GM21528 (cell line): ENCODE data around the gene KRTAP5-8.
"Not testable (repeated sequence)": the region's sequence is repeated elsewhere in the genome, so short reads cannot be mapped to it uniquely, and the experiment has no call there.

Experiments used
- ATAC-seq: cut with Tn5 transposase; IDR thresholded peaks from one replicate; pipeline ENCODE4 v1.9.1; 2021; ENCODE audit warnings: mild to moderate bottlenecking, moderate library complexity; ENCODE audit not compliant: unreplicated experiment, low FRiP score

Gene KRTAP5-8

GRCh38 chr11:71568704-71569349, 31.0 kb downstream of the KRTAP5-8 start:
- ATAC-seq: no peak

DNA sequence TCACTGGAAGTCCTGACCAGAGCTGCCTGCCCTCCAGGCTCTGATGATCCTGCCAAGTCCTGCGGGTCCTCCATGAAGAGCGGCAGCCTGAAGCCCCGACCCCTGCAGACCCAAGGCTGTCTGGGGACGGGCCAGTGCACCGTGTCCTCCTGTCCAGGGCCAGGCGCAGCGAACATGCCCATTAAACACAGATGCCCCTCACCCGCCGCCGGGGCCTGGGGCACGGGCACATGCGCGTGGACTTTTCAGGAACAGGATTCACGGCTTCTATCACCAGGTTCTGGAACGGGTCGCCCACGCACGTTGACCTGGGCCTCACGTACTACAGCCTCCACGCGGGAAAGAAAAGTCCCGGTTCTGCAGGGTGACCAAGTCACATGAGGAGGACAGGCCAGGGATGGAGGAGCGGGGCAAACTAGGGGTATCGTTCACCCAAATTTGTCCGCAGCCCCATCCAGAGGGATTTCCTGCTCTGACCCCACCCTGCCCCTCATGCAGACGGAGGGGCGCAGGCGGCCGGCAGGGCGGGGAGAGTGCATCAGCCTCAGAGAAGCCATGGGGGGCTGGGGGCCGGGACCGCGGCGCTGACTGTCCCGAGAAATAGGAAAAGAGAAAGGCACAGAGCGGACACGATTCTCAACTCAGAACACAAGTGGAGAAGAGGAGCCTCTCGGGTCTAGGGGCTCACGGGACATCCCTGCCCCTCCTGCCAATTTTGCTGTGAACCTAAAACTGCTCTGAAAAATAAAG, 33.5 kb downstream of the KRTAP5-8 start:
- not testable (repeated sequence) for ATAC-seq

DNA sequence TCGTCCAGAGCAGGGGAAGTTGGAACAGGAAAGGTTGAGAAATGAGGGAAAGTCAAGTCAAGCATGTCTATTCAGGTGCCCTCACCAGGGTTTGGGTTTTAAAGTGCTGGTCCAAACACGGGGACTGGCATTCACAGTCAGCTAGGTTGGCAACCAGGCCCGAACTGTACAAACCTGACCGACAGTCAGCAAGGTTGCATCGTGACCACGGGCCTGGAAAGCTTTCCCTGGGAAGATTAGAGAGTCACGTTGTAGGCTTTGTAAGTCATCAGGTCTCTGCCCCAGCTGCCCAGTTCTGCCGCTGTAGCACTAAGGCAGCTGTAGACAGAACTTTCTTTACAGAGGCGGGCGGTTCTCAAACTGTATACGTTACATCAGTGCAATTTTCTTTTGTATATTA, 35.0 kb downstream of the KRTAP5-8 start:
- ATAC-seq: no peak

- no peak for ATAC-seq
These were observed 36.6 kb downstream of the KRTAP5-8 start for GRCh38 chr11:71574418-71574817.

GRCh38 chr11:71575723-71576424, 38.0 kb downstream of the KRTAP5-8 start:
- ATAC-seq: no peak

GRCh38 chr11:71576688-71577465, 39.1 kb downstream of the KRTAP5-8 start:
- ATAC-seq: not testable (repeated sequence)

DNA sequence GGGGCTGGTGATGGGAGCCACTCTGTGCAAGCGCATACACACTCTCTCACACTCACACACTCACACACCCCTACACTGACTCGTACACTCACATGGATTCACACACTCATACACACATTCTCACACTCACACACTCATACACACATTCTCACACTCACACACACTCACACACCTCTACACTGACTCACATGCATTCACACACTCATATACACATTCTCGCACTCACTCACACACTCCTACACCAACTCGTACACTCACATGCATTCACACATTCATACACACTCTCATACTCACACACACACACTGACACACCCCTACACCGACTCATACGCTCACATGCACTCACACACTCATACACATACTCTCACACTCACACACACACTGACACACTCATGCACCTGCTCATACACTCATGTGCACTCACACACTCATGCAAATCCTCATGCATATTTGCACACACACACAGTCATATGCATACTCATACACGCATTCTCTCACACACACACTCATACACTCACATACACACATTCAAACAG, 39.7 kb downstream of the KRTAP5-8 start:
- no peak for ATAC-seq

GRCh38 chr11:71579513-71579912, 41.7 kb downstream of the KRTAP5-8 start:
- not testable (repeated sequence) for ATAC-seq

DNA sequence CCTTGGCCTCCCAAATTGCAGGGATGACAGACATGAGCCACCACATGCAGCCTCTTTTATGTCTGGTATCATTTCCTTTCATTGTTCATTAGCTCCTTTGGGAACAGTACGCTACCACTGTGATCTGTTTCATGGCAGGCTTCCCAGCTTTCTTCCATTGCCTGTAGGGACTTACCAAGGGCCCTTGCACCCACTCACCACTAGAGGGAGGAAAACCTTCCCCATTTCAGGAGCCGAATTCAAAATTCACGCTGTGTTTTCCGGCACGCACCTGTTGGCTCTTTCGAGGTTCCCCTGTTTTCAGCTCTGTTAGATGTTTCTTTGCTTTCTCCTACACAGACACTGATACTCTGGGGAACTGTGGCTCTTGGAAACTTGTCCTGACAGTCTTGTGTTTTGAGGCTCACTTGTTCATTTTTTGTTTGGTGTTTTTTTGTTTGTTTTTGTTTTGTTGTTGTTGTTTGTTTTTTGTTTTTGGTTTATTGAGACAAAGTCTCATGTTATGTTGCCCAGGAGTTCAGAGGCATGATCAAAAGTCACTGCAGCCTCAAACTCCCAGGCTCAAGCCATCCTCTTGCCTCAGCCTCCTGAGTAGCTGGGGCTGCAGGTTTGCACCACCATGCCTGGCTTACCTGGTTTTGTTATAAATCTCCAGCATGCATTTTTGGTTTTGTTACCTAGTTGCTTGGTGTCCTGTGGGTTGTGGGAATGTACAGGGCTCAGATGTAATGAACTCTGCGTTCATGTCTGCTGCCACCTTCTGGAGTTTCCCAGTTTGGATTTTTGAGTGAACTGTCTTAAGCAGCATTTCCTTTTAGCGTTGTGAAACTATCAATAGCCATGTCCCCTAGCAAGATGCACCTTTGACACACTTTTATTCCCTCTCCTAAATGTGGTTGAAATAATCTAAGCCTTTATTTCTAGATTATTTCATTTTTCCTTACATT, 42.5 kb downstream of the KRTAP5-8 start:
- ATAC-seq: no peak

GRCh38 chr11:71581826-71582225, 44.0 kb downstream of the KRTAP5-8 start:
- ATAC-seq: no peak

DNA sequence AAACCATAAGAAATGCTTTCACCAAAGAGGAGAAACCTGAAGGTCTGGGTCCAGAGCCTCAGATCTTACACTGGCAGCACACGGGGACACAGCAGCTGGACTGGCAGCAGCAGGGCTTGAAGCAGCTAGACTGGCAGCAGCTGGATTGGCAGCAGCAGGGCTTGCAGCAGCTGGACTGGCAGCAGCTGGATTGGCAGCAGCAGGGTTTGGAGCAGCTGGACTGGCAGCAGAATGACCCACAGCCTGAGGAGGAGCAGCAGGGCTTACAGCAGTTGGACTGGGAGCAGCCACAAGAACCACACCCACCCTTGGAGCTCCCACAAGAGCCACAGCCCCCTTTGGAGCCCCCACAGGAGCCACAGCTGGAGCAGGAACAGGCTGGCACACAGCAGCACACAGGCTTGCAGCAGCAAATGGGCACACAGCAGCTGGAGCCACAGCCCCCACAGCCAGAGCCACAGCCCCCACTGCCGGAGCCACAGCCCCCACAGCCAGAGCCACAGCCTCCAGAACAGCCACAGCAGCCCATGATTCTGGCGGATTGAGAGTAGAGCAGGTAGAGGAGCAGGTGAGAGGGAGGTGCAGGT, 44.6 kb downstream of the KRTAP5-8 start, which contains the start of gene KRTAP5-11:
KRTAP5-11 (minus strand) TSS at position 567 of the 587 bp plus-strand sequence; CDS start at position 529, 38 bp downstream.
- no peak for ATAC-seq

- ATAC-seq: not testable (repeated sequence)
These were observed 45.1 kb downstream of the KRTAP5-8 start for GRCh38 chr11:71582969-71583368.

- not testable (repeated sequence) for ATAC-seq
These were observed 47.8 kb downstream of the KRTAP5-8 start for GRCh38 chr11:71585673-71586072.

DNA sequence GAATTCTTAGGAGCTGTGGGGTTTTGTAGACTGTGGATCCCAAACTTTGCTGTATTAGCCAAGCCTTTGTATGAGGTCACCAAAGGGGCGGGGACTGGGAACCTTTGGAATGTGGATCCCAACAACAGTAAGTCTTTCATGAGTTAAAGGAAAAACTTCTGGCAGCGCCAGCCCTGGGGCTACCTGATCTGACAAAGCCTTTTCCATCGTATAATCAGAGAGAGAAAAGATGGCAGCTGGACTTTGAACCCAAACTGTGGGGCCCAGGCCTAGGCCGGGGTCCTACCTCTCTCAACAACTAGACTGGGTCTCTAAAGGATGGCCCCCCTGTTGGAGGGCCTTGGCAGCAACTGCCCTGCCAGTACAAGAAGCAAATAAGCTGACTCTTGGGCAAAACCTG, 50.5 kb downstream of the KRTAP5-8 start:
- not testable (repeated sequence) for ATAC-seq
